Retina (tissue), 1 donor: Measurements from ENCODE around the gene PKIB.

Source experiments
- DNase-seq: peaks from one replicate; pipeline ENCODE4 v3.0.0-alpha.2; 2016

PKIB gene

DNA sequence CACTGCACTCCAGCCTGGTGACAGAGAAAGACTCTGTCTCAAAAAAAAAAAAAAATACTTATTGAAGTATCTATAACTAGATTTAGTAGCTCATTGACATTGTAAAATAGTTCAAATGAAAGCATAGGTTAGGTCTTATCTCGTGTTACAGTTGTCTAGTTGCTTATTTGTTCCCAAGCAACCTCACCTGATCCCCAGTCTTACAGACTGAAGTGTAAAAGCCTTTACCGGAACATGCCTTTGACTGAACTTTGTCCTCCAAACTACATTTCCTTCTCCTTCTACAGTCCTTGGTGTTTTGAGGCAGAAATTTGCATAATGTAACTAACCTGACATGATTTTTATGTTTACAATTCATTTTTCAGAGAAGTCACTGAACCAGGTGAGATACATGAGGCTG is 61.0 kb downstream of the PKIB start:
- DNase-seq = no peak

DNA sequence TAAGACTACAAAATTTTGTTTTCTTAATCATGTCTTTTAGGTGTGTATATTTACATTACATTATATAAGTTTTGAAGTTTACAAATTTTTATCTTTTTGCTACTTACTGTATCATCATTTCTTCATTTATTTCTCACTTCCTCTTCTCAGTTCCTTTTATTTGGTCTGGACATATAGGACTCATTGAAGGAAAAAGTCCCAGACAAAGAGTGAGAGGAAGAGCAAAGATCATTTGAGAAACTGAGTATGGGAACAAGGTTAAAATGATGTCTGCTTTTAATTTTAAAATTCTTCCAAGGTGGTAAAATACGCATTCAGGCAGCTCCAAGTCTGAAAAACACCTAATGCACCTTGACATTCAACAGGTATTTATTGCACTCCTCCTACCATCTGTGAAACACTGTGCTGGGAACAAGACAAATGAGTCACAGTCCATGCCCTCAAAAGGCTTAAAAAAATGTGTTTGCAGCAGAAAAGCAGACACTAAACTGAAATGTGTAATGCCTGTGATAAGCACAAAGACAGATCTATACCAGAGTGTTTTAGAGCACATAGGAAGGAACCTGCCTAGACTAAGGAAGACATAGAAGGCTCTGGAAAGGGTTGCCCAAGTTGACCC is 63.2 kb downstream of the PKIB start:
- no peak for DNase-seq

DNA sequence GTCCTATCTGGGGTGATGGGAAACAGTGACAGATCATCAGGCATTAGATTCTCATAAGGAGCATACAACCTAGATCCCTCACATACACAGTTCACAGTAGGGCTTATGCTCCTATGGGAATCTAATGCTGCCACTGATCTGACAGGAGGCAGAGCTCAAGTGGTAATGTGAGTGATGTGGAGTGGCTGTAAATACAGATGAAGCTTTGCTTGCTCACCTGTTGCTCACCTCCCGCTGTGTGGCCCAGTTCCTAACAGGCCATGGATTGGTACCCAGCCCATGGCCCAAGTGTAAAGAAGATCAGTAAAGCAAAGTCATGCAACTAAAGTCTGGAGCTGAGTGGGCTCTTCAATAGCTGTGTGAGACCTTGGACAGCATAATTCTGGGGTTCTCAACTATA is 65.9 kb downstream of the PKIB start:
- no peak for DNase-seq

DNA sequence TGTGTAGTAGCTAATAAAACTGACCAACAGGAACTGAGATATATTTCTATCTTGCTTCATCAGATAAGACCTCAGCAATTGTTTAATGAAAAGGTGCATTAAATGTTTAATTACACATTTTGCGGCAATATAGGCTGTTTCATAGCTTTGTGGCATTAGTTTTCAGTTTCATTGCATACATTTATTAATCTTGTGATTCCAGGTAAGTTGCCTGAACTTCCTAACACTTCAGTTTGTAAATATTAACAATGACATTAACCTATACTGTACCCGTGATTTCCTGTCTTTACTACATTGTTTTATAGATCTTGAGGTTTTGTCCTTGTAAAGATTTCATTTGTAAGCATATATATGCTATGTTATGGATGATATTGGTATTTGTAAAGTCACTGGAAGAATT is 66.5 kb downstream of the PKIB start:
- DNase-seq = no peak

DNA sequence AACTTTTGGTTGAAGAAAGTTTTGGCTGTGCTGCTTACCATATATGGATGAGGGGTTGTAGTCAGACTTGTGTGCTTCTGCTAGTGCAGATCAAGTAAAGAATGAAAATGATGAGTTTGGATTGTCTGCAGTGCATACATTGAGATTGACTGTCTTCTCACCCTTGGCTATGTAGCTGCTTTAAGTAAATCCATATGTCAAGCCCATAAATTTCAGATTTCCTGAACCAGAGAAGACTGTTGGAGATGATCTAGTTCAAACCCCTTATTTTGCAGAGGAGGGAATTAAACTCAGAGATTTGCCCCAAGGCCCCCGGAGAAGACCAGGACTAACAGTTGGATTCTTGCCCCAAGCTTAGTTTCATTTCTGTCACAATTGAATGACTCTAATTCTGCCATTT is 67.2 kb downstream of the PKIB start:
- DNase-seq = no peak

DNA sequence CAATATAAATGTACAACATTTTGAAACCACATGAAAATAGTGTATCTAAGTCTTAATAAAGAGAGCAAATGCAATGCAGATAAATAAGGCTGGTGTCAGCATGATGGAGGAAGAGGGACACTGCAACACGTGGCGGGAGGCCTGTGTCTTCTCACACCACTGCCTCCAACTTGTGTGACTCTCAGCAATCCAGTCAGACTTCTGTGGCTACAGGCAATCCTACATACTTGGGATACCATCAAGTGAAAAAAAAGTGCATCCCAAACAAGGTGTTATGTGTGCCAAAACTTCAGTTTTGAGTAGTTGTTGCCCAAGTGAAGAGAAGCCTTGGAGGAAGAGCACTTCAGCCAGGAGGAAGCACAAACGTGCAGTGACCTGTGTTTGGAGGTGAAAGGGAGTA is 68.6 kb downstream of the PKIB start:
- no peak for DNase-seq

DNA sequence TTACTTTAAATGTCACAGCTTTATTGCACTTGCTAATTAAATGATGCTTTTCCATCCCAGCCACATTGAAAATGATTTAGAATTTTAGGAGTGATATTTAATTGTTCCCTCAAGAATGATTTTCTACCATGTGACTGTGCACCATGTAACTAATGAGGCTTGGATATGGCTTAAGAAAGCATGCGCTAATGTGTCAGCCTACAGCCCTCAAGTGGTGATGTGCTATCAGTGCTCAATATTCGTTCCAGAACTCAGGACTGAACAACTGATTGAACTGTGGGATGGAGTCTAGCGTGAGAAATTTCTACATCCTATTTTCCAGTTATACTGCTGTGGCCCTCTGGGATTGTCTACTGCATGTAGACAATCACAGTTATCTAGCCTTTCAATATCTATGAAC is 71.5 kb downstream of the PKIB start:
- DNase-seq = no peak

DNA sequence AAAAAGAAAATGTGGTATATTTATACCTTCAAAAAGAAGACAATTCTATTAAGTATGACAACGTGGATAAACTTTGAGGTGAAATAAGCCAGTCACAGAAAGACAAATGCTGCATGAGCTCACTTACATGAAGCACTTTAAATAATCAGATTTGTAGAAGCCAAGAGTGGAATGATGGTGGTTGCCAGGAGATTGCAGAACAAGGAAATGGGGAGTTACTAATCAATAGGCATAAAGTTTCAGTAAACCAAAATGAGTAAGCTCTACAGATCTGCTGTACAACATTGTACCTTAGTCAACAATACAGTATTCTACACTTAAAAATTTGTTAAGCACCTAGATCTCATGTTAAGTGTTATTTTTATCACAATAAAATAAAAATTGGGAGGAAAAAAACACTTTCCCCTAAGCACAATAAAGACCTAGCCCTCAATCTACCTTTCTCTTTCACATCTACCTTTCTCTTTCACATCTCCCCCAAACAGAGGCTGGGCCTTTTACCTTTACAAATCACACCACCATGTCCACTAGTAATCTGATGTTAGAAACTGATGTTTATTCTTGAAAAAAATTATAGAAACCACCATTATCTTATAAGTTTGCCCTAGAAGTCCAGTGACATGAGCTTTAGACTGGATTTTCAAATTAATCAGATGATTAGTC is 73.9 kb downstream of the PKIB start:
- no peak for DNase-seq

DNA sequence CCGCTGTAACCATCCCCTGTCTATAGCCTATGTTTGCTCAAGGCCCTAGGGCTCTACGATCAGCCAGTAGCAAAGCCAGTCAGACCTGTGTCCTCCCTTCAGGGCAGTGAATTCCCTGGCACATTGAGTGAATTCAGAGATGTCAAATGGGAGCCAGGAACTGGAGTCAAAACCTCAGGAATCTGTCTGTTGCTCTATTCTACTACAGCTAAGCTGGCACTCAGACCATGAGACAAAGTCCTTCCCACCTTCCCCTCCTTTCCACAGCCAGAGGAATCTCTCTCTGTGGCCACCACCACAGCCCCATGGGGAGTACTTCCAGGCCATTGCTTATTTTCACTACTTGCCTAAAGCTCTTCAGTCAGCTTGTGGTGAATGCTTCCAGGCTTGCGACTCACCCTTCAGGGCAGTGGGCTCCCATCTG is 82.0 kb downstream of the PKIB start:
- no peak for DNase-seq

DNA sequence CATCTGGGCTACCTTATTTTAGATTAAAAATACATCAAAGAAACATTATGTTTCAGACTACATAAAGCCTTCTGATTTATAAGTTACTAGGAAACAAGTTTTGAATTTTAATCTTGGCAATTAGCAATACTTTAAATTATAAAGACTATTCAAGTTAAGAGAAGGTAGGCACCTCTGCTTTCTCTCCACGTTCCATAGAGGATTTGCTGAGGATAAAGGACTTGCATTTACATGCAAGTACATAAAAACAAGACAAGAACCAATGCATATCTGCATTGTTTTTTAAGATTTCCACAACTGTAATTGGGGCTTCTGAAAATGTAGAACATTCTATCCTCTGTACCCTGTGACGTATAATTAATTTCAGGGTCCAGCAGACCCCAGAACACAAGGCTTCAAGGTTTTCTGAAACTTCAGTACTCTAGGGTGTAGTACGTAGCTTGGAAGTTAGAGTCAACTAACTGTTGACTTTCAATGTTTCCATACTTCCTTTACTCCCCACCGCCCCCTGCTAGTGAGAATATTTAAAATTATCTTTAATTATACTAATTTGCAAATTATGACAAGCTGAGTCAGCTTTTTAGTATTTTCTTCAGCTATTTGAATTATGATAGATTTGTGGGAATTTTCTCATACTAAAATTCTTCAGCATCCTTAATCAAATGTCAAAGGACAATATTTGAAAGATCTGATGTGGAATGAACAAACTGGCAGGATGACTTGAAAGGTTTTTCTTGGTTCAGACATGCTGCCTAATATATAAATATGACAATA is 82.8 kb downstream of the PKIB start:
- no peak for DNase-seq

DNA sequence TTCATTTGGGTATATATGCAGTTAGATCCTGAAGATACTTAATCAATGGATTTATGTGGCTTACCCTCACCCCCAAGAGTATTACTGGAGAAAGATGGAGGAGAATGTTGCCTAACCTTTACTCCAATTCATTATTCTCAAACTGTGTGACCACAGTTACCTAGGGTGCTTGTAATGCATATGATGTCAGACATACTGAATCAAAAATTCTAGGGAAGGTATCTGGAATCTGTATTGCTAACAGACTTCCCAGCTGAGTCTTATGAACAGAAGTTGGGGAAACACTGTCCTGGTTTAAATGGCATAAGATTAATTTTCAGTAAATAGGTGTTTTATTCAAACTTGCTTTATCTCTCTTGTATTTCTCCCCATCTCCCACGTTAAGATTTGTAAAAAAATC is 83.9 kb downstream of the PKIB start:
- DNase-seq = no peak

DNA sequence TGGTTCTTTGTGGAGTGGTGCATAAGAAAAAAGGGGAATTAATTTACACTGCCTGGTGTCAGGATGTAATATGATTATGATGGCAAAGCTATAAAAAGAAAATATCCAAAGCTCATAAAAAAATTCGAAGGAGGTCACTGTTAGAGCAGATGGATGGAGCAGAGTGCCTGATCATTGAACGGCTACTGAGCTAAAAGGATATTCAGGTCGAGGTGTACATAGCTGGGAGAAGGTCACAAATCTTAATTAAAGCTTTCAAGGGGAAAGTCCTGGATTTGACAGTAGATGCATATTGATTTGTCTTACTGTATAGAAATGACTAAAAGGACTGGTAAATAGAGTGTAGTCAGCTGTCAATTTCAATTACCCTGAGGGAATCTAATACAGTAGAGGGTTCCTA is 84.4 kb downstream of the PKIB start:
- peak; percentile 41 for DNase-seq

DNA sequence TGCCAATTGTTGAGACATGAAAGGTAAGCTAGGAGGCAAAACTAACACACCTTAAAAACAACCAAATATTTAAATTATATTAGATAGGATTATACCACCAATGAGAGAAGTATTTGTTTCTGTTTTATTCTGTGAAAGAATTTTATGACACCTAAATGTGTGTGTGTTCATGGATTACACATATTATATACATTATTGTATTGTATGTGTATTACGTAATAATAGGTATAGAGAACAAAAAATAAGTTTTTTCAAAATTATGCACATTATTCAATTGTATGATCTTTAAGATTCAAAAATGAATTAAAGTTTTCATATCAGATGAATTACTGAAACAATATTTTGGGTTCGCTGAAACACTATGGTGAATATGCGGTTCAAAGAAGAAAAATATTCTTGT is 85.0 kb downstream of the PKIB start:
- no peak for DNase-seq

DNA sequence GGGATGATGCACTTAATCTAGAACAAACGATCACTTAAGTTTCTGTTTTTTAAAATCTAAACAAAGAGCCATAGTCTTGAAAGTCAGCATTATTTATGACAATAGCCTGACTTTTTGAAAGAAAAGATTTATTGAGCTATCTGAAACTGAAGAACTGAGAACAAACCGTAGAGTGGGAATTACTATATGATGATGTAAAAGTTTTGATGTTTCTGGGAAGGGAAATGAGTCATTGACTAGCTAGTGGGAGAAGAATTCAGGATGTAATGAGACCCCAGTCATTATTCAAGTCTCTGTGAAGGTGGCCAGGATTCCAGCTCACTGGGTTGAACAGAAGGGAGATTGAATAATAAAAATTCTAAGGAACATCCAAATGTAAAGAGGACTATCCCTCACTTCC is 85.9 kb downstream of the PKIB start:
- DNase-seq = no peak

DNA sequence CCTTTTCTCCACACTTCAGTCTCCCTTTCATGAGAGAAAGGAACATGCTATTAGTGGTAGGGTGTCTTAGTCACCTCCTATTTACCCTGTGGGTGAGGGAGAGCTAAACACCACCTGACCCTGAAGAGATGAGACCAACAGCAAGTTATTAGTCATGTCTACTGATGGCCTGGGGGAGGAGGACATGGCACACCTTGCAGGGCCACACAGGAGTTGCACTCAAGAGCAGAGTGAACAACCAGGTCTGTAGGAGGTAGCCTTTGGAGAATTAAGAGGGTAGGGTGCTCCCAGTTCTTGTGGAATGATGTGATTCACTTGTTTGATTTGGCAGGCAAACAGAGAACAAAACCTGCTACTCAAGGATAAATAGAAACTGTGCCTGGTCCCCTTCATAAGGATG is 86.6 kb downstream of the PKIB start:
- DNase-seq = no peak

DNA sequence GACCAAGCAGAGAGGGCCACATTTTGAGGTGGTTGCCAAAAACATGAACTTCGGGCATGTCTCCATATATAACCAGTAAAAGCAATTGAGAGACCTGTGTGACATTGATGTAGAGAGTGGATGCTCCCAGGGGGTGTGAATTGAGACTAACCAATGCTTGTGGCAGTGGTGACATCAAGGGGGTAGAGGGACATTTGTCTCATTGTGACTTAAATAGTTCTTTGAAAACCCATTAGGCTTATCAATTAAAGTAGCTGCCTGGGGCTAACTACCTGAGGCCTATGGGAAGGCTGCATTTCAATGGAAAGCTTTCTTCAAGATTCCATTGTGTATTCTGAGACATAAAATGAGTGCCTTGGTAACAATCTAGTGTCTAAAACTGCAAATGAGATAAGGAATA is 87.3 kb downstream of the PKIB start:
- no peak for DNase-seq

DNA sequence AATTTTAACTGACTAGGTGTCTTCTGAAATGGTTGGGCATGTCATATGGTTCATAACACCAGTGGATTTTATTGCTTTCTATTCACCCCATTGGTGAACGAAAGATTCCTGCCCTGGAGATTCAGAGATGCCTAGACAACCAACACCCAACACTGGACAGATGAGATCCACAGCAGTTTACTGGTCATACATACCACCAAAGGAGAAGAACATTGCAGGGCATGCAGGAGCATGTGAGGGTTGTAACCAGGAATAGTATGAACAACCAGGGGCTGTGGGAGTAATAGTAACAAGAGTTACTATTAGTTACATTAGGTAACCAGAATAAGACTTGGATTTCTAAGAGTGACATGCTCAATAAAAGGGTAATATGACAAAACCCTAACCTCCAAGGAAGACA is 91.5 kb downstream of the PKIB start:
- no peak for DNase-seq

DNA sequence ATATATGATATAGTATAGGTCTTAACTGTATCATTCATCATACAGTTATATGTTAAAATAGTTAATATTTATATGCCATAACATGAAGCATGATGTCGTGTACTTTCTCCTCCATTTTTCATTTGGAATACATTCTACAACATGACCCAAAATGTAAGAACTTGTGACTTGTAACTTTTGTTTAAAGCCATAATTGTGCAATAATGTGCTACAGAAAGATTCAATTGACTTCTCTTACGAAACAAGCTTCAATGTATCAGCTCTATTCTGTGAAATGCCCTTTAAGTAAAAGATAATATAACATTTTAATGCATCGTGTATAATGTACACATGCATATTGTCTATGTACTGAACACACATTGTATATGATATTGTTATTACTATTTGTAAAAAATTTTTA is 92.6 kb downstream of the PKIB start:
- DNase-seq = no peak

DNA sequence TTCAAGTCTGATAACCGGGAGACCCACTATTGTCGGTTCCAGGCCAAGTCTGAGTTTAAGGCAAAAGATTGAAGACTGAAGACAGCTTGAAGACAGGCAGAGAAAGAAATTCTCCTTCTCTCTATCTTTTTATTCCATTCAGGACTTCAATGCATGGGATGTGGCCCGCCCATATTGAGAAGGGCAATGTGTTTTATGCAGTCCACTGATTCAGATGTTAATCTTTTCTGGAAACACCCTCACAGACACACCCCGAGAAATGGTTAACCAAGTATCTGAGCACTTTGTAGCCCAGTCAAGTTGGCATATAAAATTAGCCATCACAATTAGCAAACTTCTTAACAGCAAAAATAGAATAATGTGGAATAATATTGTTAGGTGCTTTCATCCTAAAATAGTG is 93.9 kb downstream of the PKIB start:
- DNase-seq = no peak

DNA sequence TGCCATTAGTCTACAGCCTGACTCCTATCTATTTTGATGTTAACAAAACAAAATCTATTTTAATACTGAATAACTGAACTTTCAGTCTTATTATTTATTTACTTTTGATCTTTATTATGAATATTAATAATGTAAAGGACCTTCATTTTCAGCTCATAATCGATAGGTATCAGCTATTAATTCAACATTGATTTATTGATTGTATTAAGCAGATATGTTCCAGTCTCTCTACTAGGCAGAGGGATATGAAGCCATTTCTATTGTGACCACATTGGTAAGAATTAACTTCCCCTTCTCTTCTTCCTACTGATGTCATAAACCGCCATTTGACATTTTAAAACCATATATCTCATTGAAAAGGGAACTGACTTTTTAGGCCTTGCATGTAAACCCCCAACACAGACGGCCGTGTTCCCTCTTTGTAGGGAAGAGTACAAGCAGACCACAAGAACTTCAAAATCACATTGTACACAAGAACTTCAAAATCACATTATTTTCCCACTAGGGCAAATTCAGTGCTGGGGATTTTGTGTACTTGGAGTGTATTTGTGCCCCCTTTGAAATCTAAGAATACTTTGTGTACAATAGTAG is 99.8 kb downstream of the PKIB start:
- no peak for DNase-seq

DNA sequence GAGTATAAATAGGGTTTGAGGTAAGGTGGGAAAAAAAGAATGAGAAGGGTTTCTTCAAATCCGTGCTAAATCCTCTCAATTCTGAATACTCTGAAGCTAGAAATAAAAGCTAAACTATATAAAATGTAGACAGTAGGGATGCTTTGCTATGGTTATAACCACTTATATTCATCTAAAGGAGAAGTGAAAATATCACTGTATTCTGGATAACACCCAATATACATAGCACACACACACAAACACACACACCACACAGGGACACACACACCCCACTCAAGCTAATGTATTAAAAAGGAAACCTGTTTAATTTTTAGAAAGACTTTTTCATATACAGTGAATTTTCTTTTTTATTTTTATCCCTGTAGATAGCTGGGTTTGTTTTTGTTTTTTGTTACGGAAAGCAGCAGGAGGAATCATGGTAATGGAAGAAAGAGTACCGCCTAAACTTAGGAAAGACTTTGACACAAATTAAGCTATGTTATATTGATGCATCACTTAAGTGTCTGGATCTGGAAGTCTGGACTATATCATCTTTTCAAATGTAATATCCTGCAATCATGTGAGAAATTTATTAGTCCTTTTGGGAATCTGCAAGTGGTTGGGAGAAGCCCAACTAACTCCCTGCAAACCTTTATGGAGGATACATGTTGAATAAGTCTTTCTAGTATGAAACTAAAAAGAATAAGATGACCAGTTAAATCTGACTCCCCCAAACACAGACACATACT is 100.9 kb downstream of the PKIB start:
- DNase-seq = no peak

DNA sequence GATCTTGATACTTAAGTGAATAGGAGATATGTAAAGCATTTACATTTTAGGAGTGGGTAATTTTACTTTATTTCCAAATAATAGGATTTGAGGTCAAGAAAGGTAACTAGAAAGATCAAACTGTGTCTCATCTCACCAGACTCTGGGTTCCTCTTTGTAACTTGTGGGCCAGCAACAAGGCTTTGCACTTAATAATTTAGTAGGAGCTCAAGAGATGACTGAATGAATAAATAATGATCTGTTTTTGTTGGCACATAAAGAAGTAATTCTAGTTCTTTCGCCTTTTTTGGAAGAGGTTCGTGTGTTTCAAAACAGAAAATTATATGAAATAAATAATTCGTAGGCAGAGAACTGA is 101.9 kb downstream of the PKIB start:
- no peak for DNase-seq

DNA sequence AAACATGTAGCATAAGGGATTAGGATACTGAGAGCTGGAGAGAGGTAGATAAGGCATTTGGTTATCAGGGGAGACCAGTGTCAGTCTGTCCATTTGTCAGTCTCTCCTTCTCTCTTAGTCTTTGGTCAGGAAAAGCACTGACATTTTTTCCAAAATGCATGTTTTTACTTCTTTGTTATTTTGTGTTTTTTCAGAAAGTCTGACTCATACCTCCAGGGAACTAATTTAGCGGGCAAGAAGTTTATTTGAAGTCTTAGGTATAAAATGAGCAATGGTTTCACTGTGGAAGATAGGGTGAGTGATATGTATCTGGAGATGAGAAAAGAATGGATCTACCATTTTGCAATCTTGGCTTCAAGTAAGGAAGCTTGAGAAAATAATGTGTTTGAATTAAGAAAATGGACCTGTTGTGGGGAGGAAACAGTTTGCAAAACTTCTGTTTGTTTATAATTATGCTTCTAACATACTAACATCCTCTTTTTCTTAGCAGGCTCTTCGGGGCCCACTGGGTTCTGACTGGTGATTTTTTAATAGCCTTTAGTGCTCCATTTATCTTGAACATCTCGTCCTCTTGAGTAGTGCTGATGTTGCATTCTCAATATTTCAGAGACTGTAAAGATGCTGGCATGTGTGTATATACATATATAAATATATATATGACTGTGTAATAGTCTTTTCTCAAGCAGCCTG is 102.4 kb downstream of the PKIB start:
- no peak for DNase-seq
